ENCODE data around the gene ABL1.

Gene ABL1

GRCh38 chr9:130880599-130881220 is 45.7 kb downstream of the ABL1 start:
- ChIA-PET CTCF (interaction anchor here (0.6 to 6.0 kb wide), 6 partner anchors 13 to 174 kb away, joined by 3 to 85 read pairs (median 4); no protein-coding TSS in a partner anchor), POLR2A (no interaction called here)
- Histone ChIP-seq H3K4me1 (ENCODE audit: control insufficient read depth, insufficient read depth, low read length) (no peaks in the 10 kb centered on the region), H3K4me3 (ENCODE audit: low read depth, low read length) (no peak overlapping the region), H3K9me3 (ENCODE audit: control insufficient read depth, insufficient read depth, low read depth, low read length) (no peaks in the 10 kb centered on the region), H3K36me3 (ENCODE audit: control insufficient read depth in 2 of 2, insufficient read depth in 1 of 2, low read length in 2 of 2) (peaks cover 0 to 80% of the 10 kb centered on the region in 2 experiments; a peak in 2 of 3 replicates), H3K27ac (ENCODE audit: extremely low read depth, low read depth, low read length) (no peak overlapping the region)
- TF ChIP-seq ZBTB21 (tag by site-specific recombination; IDR thresholded peaks at IDR 0.05) (no peak), ZNF571 (tag by site-specific recombination; IDR thresholded peaks at IDR 0.05) (no peak), BCL11A (tag by site-specific recombination; IDR thresholded peaks at IDR 0.05; ENCODE audit: low read depth) (no peak), ZNF292 (tag by site-specific recombination; IDR thresholded peaks at IDR 0.05; ENCODE audit: borderline replicate concordance, low read depth) (no peak), ZNF112 (tag by site-specific recombination; IDR thresholded peaks at IDR 0.05) (no peak), ZNF157 (tag by site-specific recombination; IDR thresholded peaks at IDR 0.05) (no peak), WT1 (tag by site-specific recombination; IDR thresholded peaks at IDR 0.05) (no peak), ZFP41 (tag by site-specific recombination; IDR thresholded peaks at IDR 0.05; ENCODE audit: borderline replicate concordance) (no peak), ZNF23 (tag by site-specific recombination; IDR thresholded peaks at IDR 0.05; ENCODE audit: borderline replicate concordance) (no peak), ZNF175 (tag by site-specific recombination; IDR thresholded peaks at IDR 0.05) (no peak), EGR2 (tag by site-specific recombination; IDR thresholded peaks at IDR 0.05; ENCODE audit: low read depth) (no peak), ZNF10 (tag by site-specific recombination; IDR thresholded peaks at IDR 0.05) (no peak), ZNF624 (tag by site-specific recombination; IDR thresholded peaks at IDR 0.05) (no peak), ZNF266 (tag by site-specific recombination; IDR thresholded peaks at IDR 0.05; ENCODE audit: low read depth) (no peak)
- TF ChIP-seq, protein P1, sequence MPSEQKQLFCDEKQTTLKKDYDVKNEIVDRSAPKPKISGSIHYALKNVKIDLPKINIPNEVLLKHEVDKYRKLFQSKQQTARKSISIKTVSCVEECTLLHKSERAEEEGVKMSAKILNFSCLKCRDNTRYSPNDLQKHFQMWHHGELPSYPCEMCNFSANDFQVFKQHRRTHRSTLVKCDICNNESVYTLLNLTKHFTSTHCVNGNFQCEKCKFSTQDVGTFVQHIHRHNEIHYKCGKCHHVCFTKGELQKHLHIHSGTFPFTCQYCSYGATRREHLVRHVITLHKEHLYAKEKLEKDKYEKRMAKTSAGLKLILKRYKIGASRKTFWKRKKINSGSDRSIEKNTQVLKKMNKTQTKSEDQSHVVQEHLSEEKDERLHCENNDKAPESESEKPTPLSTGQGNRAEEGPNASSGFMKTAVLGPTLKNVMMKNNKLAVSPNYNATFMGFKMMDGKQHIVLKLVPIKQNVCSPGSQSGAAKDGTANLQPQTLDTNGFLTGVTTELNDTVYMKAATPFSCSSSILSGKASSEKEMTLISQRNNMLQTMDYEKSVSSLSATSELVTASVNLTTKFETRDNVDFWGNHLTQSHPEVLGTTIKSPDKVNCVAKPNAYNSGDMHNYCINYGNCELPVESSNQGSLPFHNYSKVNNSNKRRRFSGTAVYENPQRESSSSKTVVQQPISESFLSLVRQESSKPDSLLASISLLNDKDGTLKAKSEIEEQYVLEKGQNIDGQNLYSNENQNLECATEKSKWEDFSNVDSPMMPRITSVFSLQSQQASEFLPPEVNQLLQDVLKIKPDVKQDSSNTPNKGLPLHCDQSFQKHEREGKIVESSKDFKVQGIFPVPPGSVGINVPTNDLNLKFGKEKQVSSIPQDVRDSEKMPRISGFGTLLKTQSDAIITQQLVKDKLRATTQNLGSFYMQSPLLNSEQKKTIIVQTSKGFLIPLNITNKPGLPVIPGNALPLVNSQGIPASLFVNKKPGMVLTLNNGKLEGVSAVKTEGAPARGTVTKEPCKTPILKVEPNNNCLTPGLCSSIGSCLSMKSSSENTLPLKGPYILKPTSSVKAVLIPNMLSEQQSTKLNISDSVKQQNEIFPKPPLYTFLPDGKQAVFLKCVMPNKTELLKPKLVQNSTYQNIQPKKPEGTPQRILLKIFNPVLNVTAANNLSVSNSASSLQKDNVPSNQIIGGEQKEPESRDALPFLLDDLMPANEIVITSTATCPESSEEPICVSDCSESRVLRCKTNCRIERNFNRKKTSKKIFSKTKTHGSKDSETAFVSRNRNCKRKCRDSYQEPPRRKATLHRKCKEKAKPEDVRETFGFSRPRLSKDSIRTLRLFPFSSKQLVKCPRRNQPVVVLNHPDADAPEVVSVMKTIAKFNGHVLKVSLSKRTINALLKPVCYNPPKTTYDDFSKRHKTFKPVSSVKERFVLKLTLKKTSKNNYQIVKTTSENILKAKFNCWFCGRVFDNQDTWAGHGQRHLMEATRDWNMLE (tag by site-specific recombination; conservative IDR thresholded peaks at IDR 0.05; ENCODE audit: low read depth), result no peak
- TF ChIP-seq, protein P2, sequence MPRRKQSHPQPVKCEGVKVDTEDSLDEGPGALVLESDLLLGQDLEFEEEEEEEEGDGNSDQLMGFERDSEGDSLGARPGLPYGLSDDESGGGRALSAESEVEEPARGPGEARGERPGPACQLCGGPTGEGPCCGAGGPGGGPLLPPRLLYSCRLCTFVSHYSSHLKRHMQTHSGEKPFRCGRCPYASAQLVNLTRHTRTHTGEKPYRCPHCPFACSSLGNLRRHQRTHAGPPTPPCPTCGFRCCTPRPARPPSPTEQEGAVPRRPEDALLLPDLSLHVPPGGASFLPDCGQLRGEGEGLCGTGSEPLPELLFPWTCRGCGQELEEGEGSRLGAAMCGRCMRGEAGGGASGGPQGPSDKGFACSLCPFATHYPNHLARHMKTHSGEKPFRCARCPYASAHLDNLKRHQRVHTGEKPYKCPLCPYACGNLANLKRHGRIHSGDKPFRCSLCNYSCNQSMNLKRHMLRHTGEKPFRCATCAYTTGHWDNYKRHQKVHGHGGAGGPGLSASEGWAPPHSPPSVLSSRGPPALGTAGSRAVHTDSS (tag by site-specific recombination; IDR thresholded peaks at IDR 0.05), result no peak
- TF ChIP-seq, protein P3, sequence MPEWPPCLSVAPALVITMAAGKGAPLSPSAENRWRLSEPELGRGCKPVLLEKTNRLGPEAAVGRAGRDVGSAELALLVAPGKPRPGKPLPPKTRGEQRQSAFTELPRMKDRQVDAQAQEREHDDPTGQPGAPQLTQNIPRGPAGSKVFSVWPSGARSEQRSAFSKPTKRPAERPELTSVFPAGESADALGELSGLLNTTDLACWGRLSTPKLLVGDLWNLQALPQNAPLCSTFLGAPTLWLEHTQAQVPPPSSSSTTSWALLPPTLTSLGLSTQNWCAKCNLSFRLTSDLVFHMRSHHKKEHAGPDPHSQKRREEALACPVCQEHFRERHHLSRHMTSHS (tag by site-specific recombination; IDR thresholded peaks at IDR 0.05), result no peak
- TF ChIP-seq, protein P4, sequence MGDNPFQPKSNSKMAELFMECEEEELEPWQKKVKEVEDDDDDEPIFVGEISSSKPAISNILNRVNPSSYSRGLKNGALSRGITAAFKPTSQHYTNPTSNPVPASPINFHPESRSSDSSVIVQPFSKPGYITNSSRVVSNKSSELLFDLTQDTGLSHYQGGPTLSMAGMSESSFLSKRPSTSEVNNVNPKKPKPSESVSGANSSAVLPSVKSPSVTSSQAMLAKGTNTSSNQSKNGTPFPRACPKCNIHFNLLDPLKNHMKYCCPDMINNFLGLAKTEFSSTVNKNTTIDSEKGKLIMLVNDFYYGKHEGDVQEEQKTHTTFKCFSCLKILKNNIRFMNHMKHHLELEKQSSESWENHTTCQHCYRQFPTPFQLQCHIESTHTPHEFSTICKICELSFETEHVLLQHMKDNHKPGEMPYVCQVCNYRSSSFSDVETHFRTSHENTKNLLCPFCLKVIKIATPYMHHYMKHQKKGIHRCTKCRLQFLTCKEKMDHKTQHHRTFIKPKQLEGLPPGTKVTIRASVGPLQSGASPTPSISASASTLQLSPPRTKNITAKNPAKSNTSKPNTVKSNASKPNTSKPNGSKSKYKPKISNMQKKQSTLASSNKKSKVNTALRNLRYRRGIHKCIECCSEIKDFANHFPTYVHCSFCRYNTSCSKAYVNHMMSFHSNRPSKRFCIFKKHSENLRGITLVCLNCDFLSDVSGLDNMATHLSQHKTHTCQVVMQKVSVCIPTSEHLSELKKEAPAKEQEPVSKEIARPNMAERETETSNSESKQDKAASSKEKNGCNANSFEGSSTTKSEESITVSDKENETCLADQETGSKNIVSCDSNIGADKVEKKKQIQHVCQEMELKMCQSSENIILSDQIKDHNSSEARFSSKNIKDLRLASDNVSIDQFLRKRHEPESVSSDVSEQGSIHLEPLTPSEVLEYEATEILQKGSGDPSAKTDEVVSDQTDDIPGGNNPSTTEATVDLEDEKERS (tag by site-specific recombination; IDR thresholded peaks at IDR 0.05), result no peak
- TF ChIP-seq, protein P5, sequence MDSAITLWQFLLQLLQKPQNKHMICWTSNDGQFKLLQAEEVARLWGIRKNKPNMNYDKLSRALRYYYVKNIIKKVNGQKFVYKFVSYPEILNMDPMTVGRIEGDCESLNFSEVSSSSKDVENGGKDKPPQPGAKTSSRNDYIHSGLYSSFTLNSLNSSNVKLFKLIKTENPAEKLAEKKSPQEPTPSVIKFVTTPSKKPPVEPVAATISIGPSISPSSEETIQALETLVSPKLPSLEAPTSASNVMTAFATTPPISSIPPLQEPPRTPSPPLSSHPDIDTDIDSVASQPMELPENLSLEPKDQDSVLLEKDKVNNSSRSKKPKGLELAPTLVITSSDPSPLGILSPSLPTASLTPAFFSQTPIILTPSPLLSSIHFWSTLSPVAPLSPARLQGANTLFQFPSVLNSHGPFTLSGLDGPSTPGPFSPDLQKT (IDR thresholded peaks at IDR 0.05; ENCODE audit: borderline replicate concordance, low read depth, low read length), result no peak

Data from HEK293 (cell line).